Natural killer cell (primary cell): Measurements from ENCODE around the gene MEF2A. TPM values are rescaled to one million over a fixed set of nuclear protein-coding genes. Genes with fewer than 3 reads are reported as not detected.
A peak's percentile ranks its signal among the peaks of the same experiment; 100 is the strongest.
"Not testable (repeated sequence)": the region's sequence is repeated elsewhere in the genome, so short reads cannot be mapped to it uniquely, and the experiment has no call there.

Source experiments
- ATAC-seq, 3 donors: fragments of 150-1000 bp in 2 of 3; fragments of 200-7000 bp in 1 of 3; cut with Tn5 transposase; 1 replicate in 1 of 3; 2 replicates in 2 of 3; pipeline ENCODE4 v1.10.0; 2021; ENCODE audit warnings: mild to moderate bottlenecking in 2 of 3, moderate library complexity in 2 of 3
- DNase-seq, 2 donors: peaks; one replicate each; pipeline versions ENCODE4 v3.0.0 to v3.0.0-alpha.2; 2013 to 2021; ENCODE audit warnings: mixed read lengths in 1 of 2
- H3K27ac ChIP-seq: one replicate; pipeline ENCODE4 v1.5.1; 2013; ENCODE audit warnings: mild to moderate bottlenecking, low read length
- H3K27me3 ChIP-seq: one replicate; pipeline ENCODE4 v1.6.1; 2013; ENCODE audit warnings: low read length; ENCODE audit not compliant: control insufficient read depth, insufficient read depth
- H3K36me3 ChIP-seq: one replicate; pipeline ENCODE4 v1.6.1; 2013; ENCODE audit warnings: low read length; ENCODE audit not compliant: control insufficient read depth, insufficient read depth
- H3K4me1 ChIP-seq: one replicate; pipeline ENCODE4 v1.6.1; 2013; ENCODE audit warnings: low read length; ENCODE audit not compliant: control insufficient read depth, insufficient read depth
- H3K4me3 ChIP-seq: one replicate; pipeline ENCODE4 v1.5.1; 2013; ENCODE audit warnings: low read length
- H3K9me3 ChIP-seq: one replicate; pipeline ENCODE4 v1.6.1; 2013; ENCODE audit warnings: low read length; ENCODE audit not compliant: control insufficient read depth, insufficient read depth
- H3K27ac Mint-ChIP-seq, 2 donors: one replicate each; pipeline ENCODE4 v1.8.0; 2022; ENCODE audit warnings: mild to moderate bottlenecking in 2 of 2, mixed read lengths in 2 of 2, moderate library complexity in 1 of 2
- H3K27me3 Mint-ChIP-seq, 2 donors: one replicate each; pipeline ENCODE4 v1.8.0; 2022; ENCODE audit warnings: low read depth in 2 of 2, mixed read lengths in 2 of 2
- H3K36me3 Mint-ChIP-seq: one replicate; pipeline ENCODE4 v1.8.0; 2022; ENCODE audit warnings: mixed read lengths
- H3K4me1 Mint-ChIP-seq, 2 donors: one replicate each; pipeline ENCODE4 v1.8.0; 2022; ENCODE audit warnings: mixed read lengths in 2 of 2
- H3K4me3 Mint-ChIP-seq: one replicate; pipeline ENCODE4 v1.8.0; 2022; ENCODE audit warnings: mild to moderate bottlenecking, moderate library complexity, mixed read lengths
- H3K9me3 Mint-ChIP-seq, 2 donors: one replicate each; pipeline ENCODE4 v1.8.0; 2022; ENCODE audit warnings: mixed read lengths in 2 of 2
- CTCF ChIP-seq: fragments of 200-600 bp; IDR thresholded peaks from one replicate; pipeline ENCODE4 v1.8.0; 2022; ENCODE audit warnings: antibody characterized with exemption
- WGBS: methylation state at CpG from one replicate; pipeline ENCODE4 v1.1.7; 2013; ENCODE audit warnings: missing lambda C conversion rate; ENCODE audit not compliant: insufficient coverage; 5-methylcytosine and 5-hydroxymethylcytosine counted together
- intact Hi-C: fragments of 100-400 bp; cut with micrococcal nuclease; formaldehyde crosslinking; loops from one replicate; pipeline ENCODE4 v1.14.2; 2022
- total RNA-seq, 4 donors: library from RNA; stranded (reverse); fragments of 120-200 nt in 1 of 4; gene quantifications; one replicate each; pipeline versions ENCODE4 v1.2.3 to v1.2.4, GENCODE V29; 2013 to 2022

The MEF2A gene
- total RNA-seq, 3 donors from 2014 or later (not counting 1 experiment from before 2014, with no cell fraction given): 31.1 to 33.9 (median 33.6) TPM

- ATAC-seq (peak; percentile 98 to 100 (median 98)), DNase-seq (peak; percentile 94 to 97)
- H3K4me1 ChIP-seq: peaks cover 13% of the 10 kb centered on the region
- H3K36me3 ChIP-seq: peaks cover 2% of the 10 kb centered on the region
- H3K36me3 Mint-ChIP-seq: no peaks in the 10 kb centered on the region
- H3K9me3 Mint-ChIP-seq: no peaks in the 10 kb centered on the region
- WGBS: 10% methylated on average over 69 of the region's 69 CpGs
- peak within 1 kb of the TSS; percentile 87 for H3K4me3 ChIP-seq
- peak within 1 kb of the TSS; percentile 83 for H3K4me3 Mint-ChIP-seq
- H3K27ac ChIP-seq: peak within 1 kb of the TSS; percentile 84
- TF ChIP-seq CTCF: no peak
- intact Hi-C loops: no loop called here
- no peaks in the 10 kb centered on the region for H3K27me3 ChIP-seq
- peak within 1 kb of the TSS; percentile 87 to 92 for H3K27ac Mint-ChIP-seq
- peaks cover 11 to 13% of the 10 kb centered on the region in 2 donors for H3K4me1 Mint-ChIP-seq
- H3K9me3 ChIP-seq: no peaks in the 10 kb centered on the region
- no peaks in the 10 kb centered on the region for H3K27me3 Mint-ChIP-seq
These were observed 167.7 kb downstream of the MEF2A start, which contains the start of gene LYSMD4 for GRCh38 chr15:99733268-99734039. LYSMD4 (minus strand) TSS chr15:99733437; CDS start chr15:99731999, 1,438 bp downstream.

- Mint-ChIP-seq H3K4me1 (peaks cover 11 to 13% of the 10 kb centered on the region in 2 donors), H3K27ac (peak overlapping the region; percentile 87 to 92), H3K4me3 (peak overlapping the region; percentile 83)
- H3K36me3 ChIP-seq, ATAC-seq, H3K36me3 Mint-ChIP-seq, H3K27me3 Mint-ChIP-seq, H3K27me3 ChIP-seq, DNase-seq, intact Hi-C loops, H3K9me3 Mint-ChIP-seq, H3K9me3 ChIP-seq: not testable (repeated sequence)
- WGBS: 100% methylated on average over 10 of the region's 13 CpGs
- Histone ChIP-seq H3K27ac (peak overlapping the region; percentile 84), H3K4me3 (peak overlapping the region; percentile 47), H3K4me1 (peaks cover 13% of the 10 kb centered on the region)
These were observed 168.2 kb downstream of the MEF2A start for GRCh38 chr15:99734040-99734291.

GRCh38 chr15:99734575-99734974 is 168.8 kb downstream of the MEF2A start:
- intact Hi-C loops: no loop called here
- no peak for ATAC-seq
- no peak for DNase-seq
- H3K27me3 ChIP-seq: no peaks in the 10 kb centered on the region
- no peak overlapping the region for H3K4me3 ChIP-seq
- H3K4me1 ChIP-seq: peaks cover 13% of the 10 kb centered on the region
- 100% methylated on average over 1 of the region's 1 CpG for WGBS
- TF ChIP-seq CTCF: no peak
- H3K36me3 Mint-ChIP-seq: no peaks in the 10 kb centered on the region
- H3K36me3 ChIP-seq: no peaks in the 10 kb centered on the region
- peak overlapping the region; percentile 65 for H3K4me3 Mint-ChIP-seq
- no peak overlapping the region for H3K27ac ChIP-seq
- H3K27ac Mint-ChIP-seq: peak overlapping the region; percentile 87 to 92
- peaks cover 11 to 13% of the 10 kb centered on the region in 2 donors for H3K4me1 Mint-ChIP-seq
- no peaks in the 10 kb centered on the region for H3K27me3 Mint-ChIP-seq
- H3K9me3 ChIP-seq: no peaks in the 10 kb centered on the region
- H3K9me3 Mint-ChIP-seq: no peaks in the 10 kb centered on the region

- H3K9me3 ChIP-seq: no peaks in the 10 kb centered on the region
- intact Hi-C loops: loop anchor here (5.0 kb wide), 1 partner anchor 866 kb away; the partner anchor contains the start of genes ASB7 and LINS1
- Mint-ChIP-seq H3K4me1 (peaks cover 11 to 13% of the 10 kb centered on the region in 2 donors), H3K4me3 (no peak overlapping the region), H3K27me3 (no peaks in the 10 kb centered on the region), H3K9me3 (no peaks in the 10 kb centered on the region), H3K27ac (peak overlapping the region in 1 of 2 donors; percentile 45), H3K36me3 (no peaks in the 10 kb centered on the region)
- no peak for TF ChIP-seq CTCF
- WGBS: 94% methylated on average over 4 of the region's 4 CpGs
- DNase-seq (no peak), ATAC-seq (no peak)
- peaks cover 13% of the 10 kb centered on the region for H3K4me1 ChIP-seq
- no peak overlapping the region for H3K27ac ChIP-seq
- no peaks in the 10 kb centered on the region for H3K27me3 ChIP-seq
- no peak overlapping the region for H3K4me3 ChIP-seq
- no peaks in the 10 kb centered on the region for H3K36me3 ChIP-seq
These were observed 170.1 kb downstream of the MEF2A start for GRCh38 chr15:99735868-99736267.
